Measurements from ENCODE around the gene CCSER2.

DNA sequence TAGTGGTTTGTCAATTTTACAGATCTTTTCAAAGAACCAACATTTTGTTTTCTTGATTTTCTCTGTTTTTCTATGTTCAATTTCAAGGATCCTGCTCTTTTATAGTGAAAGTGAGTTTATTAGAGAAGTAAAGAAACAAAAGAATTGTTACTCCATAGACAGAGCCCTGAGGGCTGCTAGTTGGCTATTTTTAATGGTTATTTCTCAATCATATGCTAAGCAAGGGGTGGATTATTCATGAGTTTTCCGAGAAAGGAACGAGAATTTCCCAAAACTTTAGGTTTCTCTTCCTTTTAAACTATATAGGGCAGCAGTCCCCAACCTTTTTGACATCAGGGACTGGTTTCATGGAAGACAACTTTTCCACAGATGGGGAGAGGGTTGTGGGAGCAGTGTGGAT, 165.0 kb downstream of the CCSER2 start:
- no peak for TF ChIP-seq POLR2A (IDR thresholded peaks at IDR 0.05)
- TF ChIP-seq, protein P1, sequence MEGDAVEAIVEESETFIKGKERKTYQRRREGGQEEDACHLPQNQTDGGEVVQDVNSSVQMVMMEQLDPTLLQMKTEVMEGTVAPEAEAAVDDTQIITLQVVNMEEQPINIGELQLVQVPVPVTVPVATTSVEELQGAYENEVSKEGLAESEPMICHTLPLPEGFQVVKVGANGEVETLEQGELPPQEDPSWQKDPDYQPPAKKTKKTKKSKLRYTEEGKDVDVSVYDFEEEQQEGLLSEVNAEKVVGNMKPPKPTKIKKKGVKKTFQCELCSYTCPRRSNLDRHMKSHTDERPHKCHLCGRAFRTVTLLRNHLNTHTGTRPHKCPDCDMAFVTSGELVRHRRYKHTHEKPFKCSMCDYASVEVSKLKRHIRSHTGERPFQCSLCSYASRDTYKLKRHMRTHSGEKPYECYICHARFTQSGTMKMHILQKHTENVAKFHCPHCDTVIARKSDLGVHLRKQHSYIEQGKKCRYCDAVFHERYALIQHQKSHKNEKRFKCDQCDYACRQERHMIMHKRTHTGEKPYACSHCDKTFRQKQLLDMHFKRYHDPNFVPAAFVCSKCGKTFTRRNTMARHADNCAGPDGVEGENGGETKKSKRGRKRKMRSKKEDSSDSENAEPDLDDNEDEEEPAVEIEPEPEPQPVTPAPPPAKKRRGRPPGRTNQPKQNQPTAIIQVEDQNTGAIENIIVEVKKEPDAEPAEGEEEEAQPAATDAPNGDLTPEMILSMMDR (IDR thresholded peaks at IDR 0.05): no peak

Measured in adrenal gland (tissue), 5 donors.